Measurements from ENCODE around the gene FKBP5.

GRCh38 chr6:35635601-35636597 is 52.8 kb downstream of the FKBP5 start:
- TF ChIP-seq CTCF (IDR thresholded peaks at IDR 0.05) = no peak
- TF ChIP-seq POLR2A (IDR thresholded peaks at IDR 0.05) = no peak

Data from esophagus squamous epithelium (tissue), 4 donors.